OCI-LY1 (cell line): ENCODE results near the gene SGPP1.

Experiments used
- H2AFZ ChIP-seq: fragments of 200-600 bp; sonication (generic), shearing (Covaris generic); 2 replicates; pipeline ENCODE4 v1.6.0; 2014; ENCODE audit warnings: antibody characterized with exemption, mild to moderate bottlenecking, low read length
- H3F3A ChIP-seq: fragments of 200-600 bp; sonication (generic), shearing (Covaris generic); 2 replicates; pipeline ENCODE4 v1.6.0; 2014; ENCODE audit warnings: mild to moderate bottlenecking, antibody characterized with exemption, low read length, moderate library complexity; ENCODE audit not compliant: insufficient read depth
- H3K27ac ChIP-seq: fragments of 200-600 bp; sonication (generic); 2 replicates; pipeline ENCODE4 v1.5.1; 2014; ENCODE audit warnings: low read length, mixed run types, mild to moderate bottlenecking, low read depth; ENCODE audit not compliant: poor library complexity, severe bottlenecking
- H3K27me3 ChIP-seq: fragments of 200-600 bp; sonication (generic); 2 replicates; pipeline ENCODE4 v1.6.0; 2014; ENCODE audit warnings: antibody characterized with exemption, mild to moderate bottlenecking, low read length, moderate library complexity; ENCODE audit not compliant: insufficient read depth
- H3K36me3 ChIP-seq: fragments of 200-600 bp; sonication (generic); 2 replicates; pipeline ENCODE4 v1.6.1; 2014; ENCODE audit warnings: mild to moderate bottlenecking, antibody characterized with exemption, low read length, moderate library complexity, mixed read lengths; ENCODE audit not compliant: insufficient read depth
- H3K4me1 ChIP-seq: fragments of 200-600 bp; sonication (generic); 2 replicates; pipeline ENCODE4 v1.5.1; 2014; ENCODE audit warnings: mild to moderate bottlenecking, low read length, moderate library complexity; ENCODE audit not compliant: insufficient read depth, severe bottlenecking
- H3K4me2 ChIP-seq: fragments of 200-600 bp; sonication (generic), shearing (Covaris generic); 2 replicates; pipeline ENCODE4 v1.6.1; 2014; ENCODE audit warnings: low read length
- H3K4me3 ChIP-seq: fragments of 200-600 bp; sonication (generic); 2 replicates; pipeline ENCODE4 v1.5.1; 2014; ENCODE audit warnings: low read length, low read depth, mild to moderate bottlenecking, mixed read lengths; ENCODE audit not compliant: poor library complexity, severe bottlenecking
- H3K79me2 ChIP-seq: fragments of 200-600 bp; shearing (Covaris generic); 2 replicates; pipeline ENCODE4 v1.6.1; 2016; ENCODE audit warnings: mixed run types, low read length, mixed read lengths; ENCODE audit not compliant: insufficient read depth
- H3K9ac ChIP-seq: fragments of 200-600 bp; sonication (generic), shearing (Covaris generic); 2 replicates; pipeline ENCODE4 v1.6.1; 2014; ENCODE audit warnings: mild to moderate bottlenecking, low read length, mixed read lengths
- H3K9me2 ChIP-seq: fragments of 200-600 bp; sonication (generic), shearing (Covaris generic); 2 replicates; pipeline ENCODE4 v1.6.1; 2014; ENCODE audit warnings: low read depth, mild to moderate bottlenecking, low read length, mixed read lengths
- H3K9me3 ChIP-seq: fragments of 200-600 bp; shearing (Covaris generic); 2 replicates; pipeline ENCODE4 v1.6.1; 2014; ENCODE audit warnings: low read length, mixed read lengths
- H4K20me1 ChIP-seq: fragments of 200-600 bp; sonication (generic), shearing (Covaris generic); 2 replicates; pipeline ENCODE4 v1.6.0; 2016; ENCODE audit warnings: mild to moderate bottlenecking, low read length; ENCODE audit not compliant: insufficient read depth
- EZH2 ChIP-seq: fragments of 200-600 bp; sonication (generic), shearing (Covaris generic); IDR thresholded peaks from 2 replicates; pipeline ENCODE4 v1.8.0; 2017; ENCODE audit warnings: borderline replicate concordance, mixed run types, mild to moderate bottlenecking, antibody characterized with exemption, low read length, moderate library complexity, mixed read lengths
- TF ChIP-seq, protein P1 (sequence below): fragments of 200-600 bp; sonication (generic), shearing (Covaris generic); IDR thresholded peaks from 2 replicates; pipeline ENCODE4 v1.5.1; 2017; ENCODE audit warnings: mild to moderate bottlenecking, antibody characterized with exemption, low read length, moderate library complexity, mixed read lengths

SGPP1 gene

DNA sequence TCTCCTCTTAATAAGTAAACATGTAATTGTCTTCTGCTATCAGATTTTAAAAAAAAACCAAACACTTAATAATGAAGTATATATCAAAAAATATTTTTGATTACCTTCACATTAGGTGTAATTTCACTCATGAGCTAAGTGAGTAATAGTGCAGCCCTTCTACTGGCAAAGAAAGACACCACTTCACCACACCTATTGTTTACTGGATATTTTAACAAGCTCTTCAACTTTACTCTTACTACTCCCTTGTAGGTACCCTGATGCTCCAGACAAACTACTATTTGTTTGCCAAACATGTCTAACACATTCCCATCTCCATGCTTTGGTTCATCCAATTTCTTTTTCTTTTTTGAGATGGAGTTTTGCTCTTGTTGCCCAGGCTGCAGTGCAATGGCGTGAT lies 49.3 kb downstream of the SGPP1 start:
- Histone ChIP-seq H3K79me2 (no peaks in the 10 kb centered on the region), H3K4me2 (no peak overlapping the region), H3K27me3 (no peaks in the 10 kb centered on the region), H3K4me3 (no peak overlapping the region), H3K9ac (no peak overlapping the region), H3K27ac (no peak overlapping the region), H3K9me3 (no peaks in the 10 kb centered on the region), H3F3A (no peaks in the 10 kb centered on the region), H4K20me1 (no peaks in the 10 kb centered on the region), H3K36me3 (peaks cover 48% of the 10 kb centered on the region), H3K4me1 (no peaks in the 10 kb centered on the region), H2AFZ (no peak overlapping the region), H3K9me2 (no peaks in the 10 kb centered on the region)
- no peak for TF ChIP-seq EZH2

DNA sequence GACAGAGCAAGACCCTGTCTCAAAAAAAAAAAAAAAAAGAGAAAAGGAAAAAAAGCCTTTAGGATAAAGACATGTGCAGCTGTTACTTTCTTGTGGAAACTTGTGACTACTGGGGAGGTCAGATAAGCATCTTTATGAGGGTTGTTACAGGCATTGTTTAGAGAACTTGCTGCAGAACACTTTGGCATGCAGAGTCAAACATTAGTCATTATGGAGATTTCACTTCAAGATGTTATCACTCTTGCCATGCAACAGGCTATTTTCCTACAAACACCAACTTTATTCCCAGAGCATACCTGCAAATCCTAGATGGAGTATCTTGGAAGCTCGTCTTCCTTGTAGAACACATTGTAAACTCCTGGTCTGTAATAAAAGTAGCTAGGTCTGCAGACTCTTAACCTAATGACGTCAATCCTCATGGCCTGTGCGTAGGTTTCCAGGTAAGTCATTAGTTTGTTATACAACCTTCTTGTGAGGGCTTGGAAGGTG lies 49.9 kb downstream of the SGPP1 start:
- Histone ChIP-seq H3K79me2 (no peaks in the 10 kb centered on the region), H3K4me1 (no peaks in the 10 kb centered on the region), H3K27me3 (no peaks in the 10 kb centered on the region), H3K27ac (no peak overlapping the region), H4K20me1 (no peaks in the 10 kb centered on the region), H3K36me3 (peaks cover 42% of the 10 kb centered on the region), H3K4me3 (no peak overlapping the region), H3K4me2 (no peak overlapping the region), H3K9ac (no peak overlapping the region), H3K9me3 (no peaks in the 10 kb centered on the region), H3K9me2 (no peaks in the 10 kb centered on the region), H2AFZ (no peak overlapping the region), H3F3A (no peaks in the 10 kb centered on the region)
- no peak for TF ChIP-seq EZH2
- TF ChIP-seq, protein P1, sequence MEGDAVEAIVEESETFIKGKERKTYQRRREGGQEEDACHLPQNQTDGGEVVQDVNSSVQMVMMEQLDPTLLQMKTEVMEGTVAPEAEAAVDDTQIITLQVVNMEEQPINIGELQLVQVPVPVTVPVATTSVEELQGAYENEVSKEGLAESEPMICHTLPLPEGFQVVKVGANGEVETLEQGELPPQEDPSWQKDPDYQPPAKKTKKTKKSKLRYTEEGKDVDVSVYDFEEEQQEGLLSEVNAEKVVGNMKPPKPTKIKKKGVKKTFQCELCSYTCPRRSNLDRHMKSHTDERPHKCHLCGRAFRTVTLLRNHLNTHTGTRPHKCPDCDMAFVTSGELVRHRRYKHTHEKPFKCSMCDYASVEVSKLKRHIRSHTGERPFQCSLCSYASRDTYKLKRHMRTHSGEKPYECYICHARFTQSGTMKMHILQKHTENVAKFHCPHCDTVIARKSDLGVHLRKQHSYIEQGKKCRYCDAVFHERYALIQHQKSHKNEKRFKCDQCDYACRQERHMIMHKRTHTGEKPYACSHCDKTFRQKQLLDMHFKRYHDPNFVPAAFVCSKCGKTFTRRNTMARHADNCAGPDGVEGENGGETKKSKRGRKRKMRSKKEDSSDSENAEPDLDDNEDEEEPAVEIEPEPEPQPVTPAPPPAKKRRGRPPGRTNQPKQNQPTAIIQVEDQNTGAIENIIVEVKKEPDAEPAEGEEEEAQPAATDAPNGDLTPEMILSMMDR = no peak

DNA sequence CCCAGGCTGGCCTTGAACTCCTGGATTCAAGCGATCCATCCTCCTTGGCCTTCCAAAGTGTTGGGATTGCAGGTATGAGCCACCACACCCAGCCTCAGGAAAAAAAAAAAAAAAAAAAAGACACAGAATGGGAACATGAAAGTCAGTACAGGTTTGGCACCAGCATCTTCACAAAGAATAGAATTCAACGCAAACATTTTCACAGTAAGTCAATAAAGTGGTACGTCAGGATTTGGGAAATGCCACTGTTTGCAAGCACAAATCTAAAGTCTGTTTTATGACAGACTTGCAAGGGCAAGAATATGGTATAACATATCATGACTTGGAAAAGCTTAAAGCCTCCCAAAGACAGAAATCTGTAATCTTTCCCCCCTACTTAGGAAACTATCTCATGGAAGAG lies 51.2 kb downstream of the SGPP1 start:
- H3K4me2 ChIP-seq = no peak overlapping the region
- no peaks in the 10 kb centered on the region for H3K27me3 ChIP-seq
- H3F3A ChIP-seq = no peaks in the 10 kb centered on the region
- H3K36me3 ChIP-seq = peaks cover 31% of the 10 kb centered on the region
- H2AFZ ChIP-seq = no peak overlapping the region
- no peaks in the 10 kb centered on the region for H3K4me1 ChIP-seq
- H3K9me3 ChIP-seq = no peaks in the 10 kb centered on the region
- H3K9ac ChIP-seq = no peak overlapping the region
- no peaks in the 10 kb centered on the region for H3K79me2 ChIP-seq
- TF ChIP-seq, protein P1 = no peak
- TF ChIP-seq EZH2 = no peak
- H3K4me3 ChIP-seq = no peak overlapping the region
- no peak overlapping the region for H3K27ac ChIP-seq
- H3K9me2 ChIP-seq = no peaks in the 10 kb centered on the region
- no peaks in the 10 kb centered on the region for H4K20me1 ChIP-seq

GRCh38 chr14:63673886-63674497 lies 53.9 kb downstream of the SGPP1 start:
- peaks cover 18% of the 10 kb centered on the region for H3K36me3 ChIP-seq
- H3K27ac ChIP-seq = no peak overlapping the region
- no peaks in the 10 kb centered on the region for H3K9me2 ChIP-seq
- no peaks in the 10 kb centered on the region for H3K4me1 ChIP-seq
- no peaks in the 10 kb centered on the region for H4K20me1 ChIP-seq
- no peaks in the 10 kb centered on the region for H3F3A ChIP-seq
- H3K9me3 ChIP-seq = no peaks in the 10 kb centered on the region
- H3K27me3 ChIP-seq = no peaks in the 10 kb centered on the region
- no peak for TF ChIP-seq EZH2
- TF ChIP-seq, protein P1 = no peak
- no peak overlapping the region for H3K4me3 ChIP-seq
- no peak overlapping the region for H3K9ac ChIP-seq
- H3K4me2 ChIP-seq = no peak overlapping the region
- no peak overlapping the region for H2AFZ ChIP-seq
- no peaks in the 10 kb centered on the region for H3K79me2 ChIP-seq
